Endothelial cell of umbilical vein (primary cell): Measurements from ENCODE around the gene ITGA11. TPM values are rescaled to one million over a fixed set of nuclear protein-coding genes. Genes with fewer than 3 reads are reported as not detected.

ENCODE experiments used
- BruUV-seq: library from RNA; stranded (reverse); fragments of 400-500 nt; replicated peaks from 2 replicates; lab custom pipeline; 2021; lab: Mats Ljungman, UMichigan
- CTCF ChIA-PET: fragments of 300-600, 350-600 bp; sonication (Branson Sonifier 250); formaldehyde crosslinking; loops from one replicate; lab custom pipeline; 2021; ENCODE audit warnings: antibody characterized with exemption, inconsistent platforms; lab: Charles Lee
- POLR2A ChIA-PET: fragments of 300-600, 350-600 bp; sonication (Branson Sonifier 250); formaldehyde crosslinking; loops from one replicate; lab custom pipeline; 2021; ENCODE audit warnings: antibody characterized with exemption, inconsistent platforms; lab: Charles Lee
- DNase-seq: peaks from one replicate; pipeline ENCODE4 v3.0.0-alpha.2; 2011; ENCODE audit warnings: low read depth, low spot score
- FAIRE-seq: peaks from 2 replicates; lab custom pipeline; 2011; peaks lifted over from hg19 to GRCh38; lab: Jason Lieb, UNC
- H2AFZ ChIP-seq: 2 replicates; pipeline ENCODE4 v1.6.0; 2012; ENCODE audit warnings: low read depth, low read length, control low read depth, inconsistent platforms
- H3K27ac ChIP-seq: 2 replicates; pipeline ENCODE4 v1.5.1; 2011; ENCODE audit warnings: low read depth, mild to moderate bottlenecking, control low read depth, low read length, moderate library complexity; ENCODE audit not compliant: insufficient read depth
- H3K27me3 ChIP-seq, 2 experiments: 2 replicates each; pipeline versions ENCODE4 v1.6.0 to v1.6.1; 2011; ENCODE audit warnings: low read length in 2 of 2, mixed read lengths in 1 of 2; ENCODE audit not compliant: control insufficient read depth in 2 of 2, insufficient read depth in 2 of 2
- H3K36me3 ChIP-seq, 2 experiments: 2 replicates in 1 of 2; 3 replicates in 1 of 2; pipeline ENCODE4 v1.5.1; 2011; ENCODE audit warnings: low read length in 2 of 2, mild to moderate bottlenecking in 1 of 2, moderate library complexity in 1 of 2; ENCODE audit not compliant: control insufficient read depth in 2 of 2, insufficient read depth in 2 of 2; ENCODE audit errors: extremely low read depth in 1 of 2
- H3K4me1 ChIP-seq: 3 replicates; pipeline ENCODE4 v1.5.1; 2011; ENCODE audit warnings: mild to moderate bottlenecking, low read length; ENCODE audit not compliant: control insufficient read depth, insufficient read depth; ENCODE audit errors: extremely low read depth
- H3K4me2 ChIP-seq: 2 replicates; pipeline ENCODE4 v1.6.1; 2011; ENCODE audit warnings: low read length, control low read depth, mixed read lengths; ENCODE audit not compliant: insufficient read depth
- H3K4me3 ChIP-seq, 3 experiments: fragments of 200-600 bp in 1 of 3; sonication (generic), shearing (Covaris generic) in 1 of 3; replicated peaks in 1 of 3; 2 replicates each; pipeline ENCODE4 v1.5.1; 2011 to 2016; ENCODE audit warnings: control low read depth in 3 of 3, low read length in 3 of 3, mild to moderate bottlenecking in 2 of 3, inconsistent platforms in 1 of 3, low read depth in 1 of 3, moderate library complexity in 1 of 3; ENCODE audit not compliant: insufficient read depth in 1 of 3
- H3K79me2 ChIP-seq: 2 replicates; pipeline ENCODE4 v1.6.0; 2012; ENCODE audit warnings: low read length, inconsistent platforms; ENCODE audit not compliant: control insufficient read depth, insufficient read depth
- H3K9ac ChIP-seq: replicated peaks from 2 replicates; pipeline ENCODE3; 2011; ENCODE audit warnings: low read length, control low read depth; ENCODE audit not compliant: insufficient read depth; ENCODE audit errors: extremely low read depth
- H3K9me1 ChIP-seq: replicated peaks from 3 replicates; pipeline ENCODE4 v1.6.0; 2011; ENCODE audit warnings: mild to moderate bottlenecking, low read length; ENCODE audit not compliant: control insufficient read depth, insufficient read depth; ENCODE audit errors: extremely low read depth
- H3K9me3 ChIP-seq: replicated peaks from 2 replicates; pipeline ENCODE4 v1.5.1; 2012; ENCODE audit warnings: low read length, inconsistent platforms; ENCODE audit not compliant: control insufficient read depth, insufficient read depth
- H4K20me1 ChIP-seq: replicated peaks from 2 replicates; pipeline ENCODE3; 2011; ENCODE audit warnings: mild to moderate bottlenecking, low read length; ENCODE audit not compliant: control insufficient read depth, insufficient read depth; ENCODE audit errors: extremely low read depth
- CTCF ChIP-seq, 2 donors: IDR thresholded peaks; 1 replicate in 1 of 2; 2 replicates in 1 of 2; pipeline ENCODE4 v1.5.1; 2011; ENCODE audit warnings: low read length in 2 of 2, mild to moderate bottlenecking in 2 of 2, moderate library complexity in 2 of 2, control low read depth in 1 of 2, inconsistent platforms in 1 of 2, low read depth in 1 of 2; ENCODE audit not compliant: insufficient read depth in 1 of 2; ENCODE audit errors: extremely low read depth in 1 of 2
- EZH2 ChIP-seq: IDR thresholded peaks from 2 replicates; pipeline ENCODE4 v1.6.1; 2012; ENCODE audit warnings: borderline replicate concordance, low read depth, mild to moderate bottlenecking, moderate library complexity, low read length, inconsistent platforms; ENCODE audit not compliant: severe bottlenecking
- FOS ChIP-seq: IDR thresholded peaks from 2 replicates; pipeline ENCODE4 v1.6.1; 2011; ENCODE audit warnings: mild to moderate bottlenecking, low read length, moderate library complexity, borderline replicate concordance; ENCODE audit not compliant: insufficient read depth
- GATA2 ChIP-seq: IDR thresholded peaks from 2 replicates; pipeline ENCODE4 v1.7.0; 2011; ENCODE audit warnings: low read depth, mild to moderate bottlenecking, moderate library complexity, mixed read lengths, low read length; ENCODE audit not compliant: insufficient read length, insufficient read depth
- JUN ChIP-seq: IDR thresholded peaks from 2 replicates; pipeline ENCODE4 v1.6.1; 2011; ENCODE audit warnings: borderline replicate concordance, low read depth; ENCODE audit not compliant: insufficient read length, insufficient read depth
- MYC ChIP-seq: IDR thresholded peaks from one replicate; pipeline ENCODE4 v1.6.1; 2011; ENCODE audit warnings: mild to moderate bottlenecking, low read depth, low read length
- POLR2A ChIP-seq: IDR thresholded peaks from 2 replicates; pipeline ENCODE4 v1.6.1; 2012; ENCODE audit warnings: low read depth, mild to moderate bottlenecking, control low read depth, low read length
- POLR2AphosphoS5 ChIP-seq: IDR thresholded peaks from 2 replicates; pipeline ENCODE4 v1.6.1; 2012; ENCODE audit warnings: low read depth, mild to moderate bottlenecking, control low read depth, low read length, moderate library complexity; ENCODE audit not compliant: insufficient read depth
- dilution Hi-C: fragments of 300-500 bp; cut with MboI; formaldehyde crosslinking; loops from one replicate; pipeline ENCODE4 v1.15.0; 2019; ENCODE audit warnings: low sequenced_read_pairs; ENCODE audit not compliant: extremely low pct_ligation_motif_present
- intact Hi-C: fragments of 100-400 bp; cut with micrococcal nuclease; formaldehyde crosslinking; loops from one replicate; pipeline ENCODE4 v1.10.0; 2022
- polyA plus RNA-seq, 4 experiments: library from polyadenylated mRNA; depleted of rRNA in 3 of 4; stranded (reverse) in 3 of 4; unstranded in 1 of 4; fragments of >200 nt; gene quantifications; 2 replicates each; pipeline versions ENCODE4 v1.2.1 to v1.2.3, GENCODE V29; 2011 to 2012; ENCODE audit warnings: missing spikeins in 1 of 4
- total RNA-seq: library from RNA; stranded (reverse); gene quantifications from 2 replicates; pipeline ENCODE4 v1.2.3, GENCODE V29; 2021
- TF ChIP-seq, protein P1 (sequence below): IDR thresholded peaks from 2 replicates; pipeline ENCODE4 v1.6.1; 2011; ENCODE audit not compliant: insufficient read depth, insufficient read length

Gene ITGA11
- total and polyA plus RNA-seq, 2 donors (not counting 3 experiments of a cell fraction or from before 2014, with no cell fraction given): 0.18 to 1.0 TPM

- FAIRE-seq (no peak), DNase-seq (no peak)
- no peaks in the 10 kb centered on the region for H3K27me3 ChIP-seq
- POLR2A ChIA-PET: no interaction called here
- H3K9ac ChIP-seq: no peak overlapping the region
- intact Hi-C loops: no loop called here
- H2AFZ ChIP-seq: no peak overlapping the region
- H3K79me2 ChIP-seq: peaks cover 4% of the 10 kb centered on the region
- CTCF ChIA-PET: interaction anchor here (1.0 to 2.5 kb wide), 4 partner anchors 8 to 252 kb away, joined by 3 to 12 read pairs (median 4); partner anchors contain the start of gene FEM1B
- H3K4me2 ChIP-seq: no peak overlapping the region
- peaks cover 2% of the 10 kb centered on the region for H4K20me1 ChIP-seq
- H3K9me3 ChIP-seq: no peaks in the 10 kb centered on the region
- BruUV-seq: no TSS peak
- H3K9me1 ChIP-seq: peaks cover 2% of the 10 kb centered on the region
- no peaks in the 10 kb centered on the region for H3K36me3 ChIP-seq
- H3K4me3 ChIP-seq: no peak overlapping the region
- H3K4me1 ChIP-seq: no peaks in the 10 kb centered on the region
- dilution Hi-C loops: no loop called here
- H3K27ac ChIP-seq: no peak overlapping the region
- no peak for TF ChIP-seq POLR2A
- no peak for TF ChIP-seq JUN
- no peak for TF ChIP-seq FOS
- TF ChIP-seq GATA2: no peak
- TF ChIP-seq, protein P1, sequence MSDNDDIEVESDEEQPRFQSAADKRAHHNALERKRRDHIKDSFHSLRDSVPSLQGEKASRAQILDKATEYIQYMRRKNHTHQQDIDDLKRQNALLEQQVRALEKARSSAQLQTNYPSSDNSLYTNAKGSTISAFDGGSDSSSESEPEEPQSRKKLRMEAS: no peak
- TF ChIP-seq MYC: no peak
- TF ChIP-seq CTCF (IDR thresholded peaks at IDR 0.05; ENCODE audit: extremely low read depth in 1 of 2, insufficient read depth in 1 of 2, low read depth in 1 of 2, low read length in 2 of 2): no peak
- TF ChIP-seq EZH2: no peak
- no peak for TF ChIP-seq POLR2AphosphoS5
Observed at GRCh38 chr15:68298336-68298735, 133.6 kb downstream of the ITGA11 start.
